OCI-LY1 (cell line): ENCODE measurements around the gene ARHGAP44.

Experiments used
- EZH2 ChIP-seq: fragments of 200-600 bp; sonication (generic), shearing (Covaris generic); IDR thresholded peaks from 2 replicates; pipeline ENCODE4 v1.8.0; 2017; ENCODE audit warnings: borderline replicate concordance, mixed run types, mild to moderate bottlenecking, antibody characterized with exemption, low read length, moderate library complexity, mixed read lengths
- TF ChIP-seq, protein P1 (sequence below): fragments of 200-600 bp; sonication (generic), shearing (Covaris generic); IDR thresholded peaks from 2 replicates; pipeline ENCODE4 v1.5.1; 2017; ENCODE audit warnings: mild to moderate bottlenecking, antibody characterized with exemption, low read length, moderate library complexity, mixed read lengths

- TF ChIP-seq, protein P1, sequence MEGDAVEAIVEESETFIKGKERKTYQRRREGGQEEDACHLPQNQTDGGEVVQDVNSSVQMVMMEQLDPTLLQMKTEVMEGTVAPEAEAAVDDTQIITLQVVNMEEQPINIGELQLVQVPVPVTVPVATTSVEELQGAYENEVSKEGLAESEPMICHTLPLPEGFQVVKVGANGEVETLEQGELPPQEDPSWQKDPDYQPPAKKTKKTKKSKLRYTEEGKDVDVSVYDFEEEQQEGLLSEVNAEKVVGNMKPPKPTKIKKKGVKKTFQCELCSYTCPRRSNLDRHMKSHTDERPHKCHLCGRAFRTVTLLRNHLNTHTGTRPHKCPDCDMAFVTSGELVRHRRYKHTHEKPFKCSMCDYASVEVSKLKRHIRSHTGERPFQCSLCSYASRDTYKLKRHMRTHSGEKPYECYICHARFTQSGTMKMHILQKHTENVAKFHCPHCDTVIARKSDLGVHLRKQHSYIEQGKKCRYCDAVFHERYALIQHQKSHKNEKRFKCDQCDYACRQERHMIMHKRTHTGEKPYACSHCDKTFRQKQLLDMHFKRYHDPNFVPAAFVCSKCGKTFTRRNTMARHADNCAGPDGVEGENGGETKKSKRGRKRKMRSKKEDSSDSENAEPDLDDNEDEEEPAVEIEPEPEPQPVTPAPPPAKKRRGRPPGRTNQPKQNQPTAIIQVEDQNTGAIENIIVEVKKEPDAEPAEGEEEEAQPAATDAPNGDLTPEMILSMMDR = no peak
- no peak for TF ChIP-seq EZH2
Observed at GRCh38 chr17:12806630-12807029, 17.3 kb downstream of the ARHGAP44 start.
